Measurements from ENCODE around the gene RALGPS1. TPM values are rescaled to one million over a fixed set of nuclear protein-coding genes. Genes with fewer than 3 reads are reported as not detected.

Gene RALGPS1
- total and polyA plus RNA-seq, 8 donors, result 4.7 to 150 (median 42.2) TPM

GRCh38 chr9:126879288-126879687, 35.3 kb upstream of the RALGPS1 start:
- H3K9me3 ChIP-seq, result no peaks in the 10 kb centered on the region
- peaks cover 14 to 61% (median 56%) of the 10 kb centered on the region in 4 donors for H3K36me3 ChIP-seq
- intact Hi-C loops (cut with DNase I; ENCODE audit: low total_unique reads), result no loop called here
- no peak overlapping the region for H3K27ac ChIP-seq
- no peaks in the 10 kb centered on the region for H3K27me3 ChIP-seq
- H3K4me1 ChIP-seq, result peaks cover 0 to 7% (median 0%) of the 10 kb centered on the region in 4 donors
- TF ChIP-seq CTCF (IDR thresholded peaks at IDR 0.05) (no peak), POLR2AphosphoS5 (IDR thresholded peaks at IDR 0.05) (no peak), POLR2A (IDR thresholded peaks at IDR 0.05) (no peak), EP300 (IDR thresholded peaks at IDR 0.05) (no peak)
- 77 to 91% (median 87%) methylated on average over 9 of the region's 9 CpGs for WGBS, 5 donors
- no peak for DNase-seq
- H3K4me3 ChIP-seq, result no peak overlapping the region

- WGBS, 5 donors, result 90 to 96% (median 95%) methylated on average over 22 to 23 of the region's 23 CpGs
- peaks cover 14 to 63% (median 59%) of the 10 kb centered on the region in 4 donors for H3K36me3 ChIP-seq
- intact Hi-C loops (cut with DNase I; ENCODE audit: low total_unique reads), result no loop called here
- H3K4me3 ChIP-seq, result no peak overlapping the region
- no peaks in the 10 kb centered on the region for H3K9me3 ChIP-seq
- TF ChIP-seq EP300 (IDR thresholded peaks at IDR 0.05) (no peak), POLR2A (IDR thresholded peaks at IDR 0.05) (no peak), POLR2AphosphoS5 (IDR thresholded peaks at IDR 0.05) (no peak)
- no peak overlapping the region for H3K27ac ChIP-seq
- DNase-seq, result no peak
- H3K4me1 ChIP-seq, result no peaks in the 10 kb centered on the region
- no peaks in the 10 kb centered on the region for H3K27me3 ChIP-seq
Observed at GRCh38 chr9:126880226-126880946, 34.2 kb upstream of the RALGPS1 start.

DNA sequence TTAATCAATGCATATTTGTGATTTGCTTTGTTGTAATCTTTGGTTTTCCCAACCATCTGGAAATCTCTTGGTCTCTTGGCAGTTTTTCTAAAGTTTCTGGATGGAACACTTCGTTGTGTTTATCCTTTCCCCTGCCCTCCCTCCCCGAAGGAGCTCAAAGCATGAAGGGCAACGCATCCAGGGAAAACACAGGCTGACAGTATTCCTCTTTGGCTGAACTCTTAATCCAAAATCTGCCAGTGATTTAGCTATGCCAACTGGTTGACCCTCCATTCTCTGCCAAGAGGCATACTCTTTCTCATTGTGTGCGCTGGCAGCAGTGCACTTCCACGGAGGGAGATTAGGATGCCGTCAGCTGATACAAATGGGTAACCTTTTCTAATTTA, 33.6 kb upstream of the RALGPS1 start:
- TF ChIP-seq EP300 (IDR thresholded peaks at IDR 0.05) (no peak), POLR2A (IDR thresholded peaks at IDR 0.05) (no peak), POLR2AphosphoS5 (IDR thresholded peaks at IDR 0.05) (no peak), CTCF (IDR thresholded peaks at IDR 0.05) (no peak)
- H3K4me3 ChIP-seq, result no peak overlapping the region
- no peaks in the 10 kb centered on the region for H3K9me3 ChIP-seq
- no peaks in the 10 kb centered on the region for H3K27me3 ChIP-seq
- 70 to 83% (median 77%) methylated on average over 6 of the region's 6 CpGs for WGBS, 5 donors
- intact Hi-C loops (cut with DNase I; ENCODE audit: low total_unique reads), result no loop called here
- H3K27ac ChIP-seq, result no peak overlapping the region
- no peak for DNase-seq
- H3K36me3 ChIP-seq, result peaks cover 14 to 68% (median 61%) of the 10 kb centered on the region in 4 donors
- H3K4me1 ChIP-seq, result no peaks in the 10 kb centered on the region

- intact Hi-C loops (cut with DNase I; ENCODE audit: low total_unique reads), result no loop called here
- 89 to 95% (median 94%) methylated on average over 11 of the region's 11 CpGs for WGBS, 5 donors
- no peaks in the 10 kb centered on the region for H3K27me3 ChIP-seq
- no peaks in the 10 kb centered on the region for H3K9me3 ChIP-seq
- H3K27ac ChIP-seq, result no peak overlapping the region
- TF ChIP-seq POLR2AphosphoS5 (IDR thresholded peaks at IDR 0.05) (no peak), EP300 (IDR thresholded peaks at IDR 0.05) (no peak), POLR2A (IDR thresholded peaks at IDR 0.05) (no peak), CTCF (IDR thresholded peaks at IDR 0.05) (no peak)
- peaks cover 14 to 71% (median 66%) of the 10 kb centered on the region in 4 donors for H3K36me3 ChIP-seq
- H3K4me3 ChIP-seq, result no peak overlapping the region
- H3K4me1 ChIP-seq, result no peaks in the 10 kb centered on the region
- DNase-seq, result no peak
Observed at GRCh38 chr9:126882746-126883145, 31.8 kb upstream of the RALGPS1 start.

GRCh38 chr9:126883636-126884035, 30.9 kb upstream of the RALGPS1 start:
- peaks cover 14 to 64% (median 62%) of the 10 kb centered on the region in 4 donors for H3K36me3 ChIP-seq
- DNase-seq, result peak in 1 of 2 donors; percentile 37
- TF ChIP-seq EP300 (IDR thresholded peaks at IDR 0.05) (no peak), CTCF (IDR thresholded peaks at IDR 0.05) (no peak), POLR2AphosphoS5 (IDR thresholded peaks at IDR 0.05) (no peak), POLR2A (IDR thresholded peaks at IDR 0.05) (no peak)
- H3K4me1 ChIP-seq, result no peaks in the 10 kb centered on the region
- WGBS, 5 donors, result 70 to 87% (median 84%) methylated on average over 15 of the region's 15 CpGs
- no peak overlapping the region for H3K27ac ChIP-seq
- intact Hi-C loops (cut with DNase I; ENCODE audit: low total_unique reads), result no loop called here
- H3K9me3 ChIP-seq, result no peaks in the 10 kb centered on the region
- H3K27me3 ChIP-seq, result no peaks in the 10 kb centered on the region
- no peak overlapping the region for H3K4me3 ChIP-seq
